Kidney epithelial cell (primary cell): ENCODE results near the gene PCDH20. TPM values are rescaled to one million over a fixed set of nuclear protein-coding genes. Genes with fewer than 3 reads are reported as not detected.

Source experiments
- DNase-seq: peaks from one replicate; pipeline ENCODE4 v3.0.0-alpha.2; 2010; ENCODE audit warnings: low read depth
- H3K27me3 ChIP-seq: 2 replicates; pipeline ENCODE4 v1.6.0; 2011; ENCODE audit warnings: low read length; ENCODE audit not compliant: control insufficient read depth, insufficient read depth
- H3K36me3 ChIP-seq: 2 replicates; pipeline ENCODE4 v1.5.1; 2011; ENCODE audit warnings: low read length; ENCODE audit not compliant: control insufficient read depth, insufficient read depth
- H3K4me3 ChIP-seq: 2 replicates; pipeline ENCODE4 v1.5.1; 2011; ENCODE audit warnings: low read depth, mild to moderate bottlenecking, control low read depth, low read length
- CTCF ChIP-seq: IDR thresholded peaks from 2 replicates; pipeline ENCODE4 v1.5.1; 2011; ENCODE audit warnings: mild to moderate bottlenecking, moderate library complexity, low read length, control low read depth, inconsistent platforms; ENCODE audit not compliant: insufficient read depth, poor library complexity, severe bottlenecking
- total RNA-seq: library from RNA; depleted of rRNA; stranded (reverse); fragments of >200 nt; gene quantifications from 2 replicates; pipeline ENCODE4 v1.2.3, GENCODE V29; 2015

The PCDH20 gene
- total RNA-seq, 1 donor from 2014 or later, result 1.6 TPM

GRCh38 chr13:61410266-61410665 lies 5.4 kb downstream of the PCDH20 start:
- Histone ChIP-seq H3K4me3 (no peak overlapping the region), H3K27me3 (peaks cover 4% of the 10 kb centered on the region), H3K36me3 (no peaks in the 10 kb centered on the region)
- no peak for TF ChIP-seq CTCF
- no peak for DNase-seq

GRCh38 chr13:61408571-61408970 lies 7.1 kb downstream of the PCDH20 start:
- Histone ChIP-seq H3K36me3 (no peaks in the 10 kb centered on the region), H3K27me3 (peaks cover 3% of the 10 kb centered on the region), H3K4me3 (no peak overlapping the region)
- no peak for TF ChIP-seq CTCF
- no peak for DNase-seq

GRCh38 chr13:61406275-61406674 lies 9.4 kb downstream of the PCDH20 start:
- no peak for DNase-seq
- Histone ChIP-seq H3K4me3 (no peak overlapping the region), H3K36me3 (no peaks in the 10 kb centered on the region), H3K27me3 (no peaks in the 10 kb centered on the region)
- no peak for TF ChIP-seq CTCF

GRCh38 chr13:61396121-61396520 lies 19.5 kb downstream of the PCDH20 start:
- Histone ChIP-seq H3K27me3 (no peaks in the 10 kb centered on the region), H3K4me3 (no peak overlapping the region), H3K36me3 (no peaks in the 10 kb centered on the region)
- DNase-seq, result no peak
- TF ChIP-seq CTCF, result no peak

- Histone ChIP-seq H3K36me3 (no peaks in the 10 kb centered on the region), H3K4me3 (no peak overlapping the region), H3K27me3 (no peaks in the 10 kb centered on the region)
- TF ChIP-seq CTCF, result no peak
- DNase-seq, result no peak
Measured at GRCh38 chr13:61391426-61391825, 24.2 kb downstream of the PCDH20 start.

- DNase-seq, result no peak
- H3K4me3 ChIP-seq, result no peak overlapping the region
- TF ChIP-seq CTCF, result no peak
- H3K36me3 ChIP-seq, result no peaks in the 10 kb centered on the region
- no peaks in the 10 kb centered on the region for H3K27me3 ChIP-seq
Measured at GRCh38 chr13:61387694-61388093, 28.0 kb downstream of the PCDH20 start.
